NCI-H1694 (cell line): ENCODE measurements around the gene TAL2.

Experiments
- DNase-seq: peaks from one replicate; lab custom pipeline; 2025; lab: John Stamatoyannopoulos, UW

TAL2 gene

GRCh38 chr9:105662184-105663104 lies at the start of gene TAL2:
TSS of gene TAL2 (plus strand) at chr9:105662457. CDS start at chr9:105662497, 40 bp downstream.
- no peak for DNase-seq

- peak; percentile 18 for DNase-seq
Measured at GRCh38 chr9:105621001-105621400, 41.3 kb upstream of the TAL2 start.

GRCh38 chr9:105625088-105625487 lies 37.2 kb upstream of the TAL2 start:
- no peak for DNase-seq

GRCh38 chr9:105632807-105633206 lies 29.4 kb upstream of the TAL2 start:
- DNase-seq, result no peak

DNA sequence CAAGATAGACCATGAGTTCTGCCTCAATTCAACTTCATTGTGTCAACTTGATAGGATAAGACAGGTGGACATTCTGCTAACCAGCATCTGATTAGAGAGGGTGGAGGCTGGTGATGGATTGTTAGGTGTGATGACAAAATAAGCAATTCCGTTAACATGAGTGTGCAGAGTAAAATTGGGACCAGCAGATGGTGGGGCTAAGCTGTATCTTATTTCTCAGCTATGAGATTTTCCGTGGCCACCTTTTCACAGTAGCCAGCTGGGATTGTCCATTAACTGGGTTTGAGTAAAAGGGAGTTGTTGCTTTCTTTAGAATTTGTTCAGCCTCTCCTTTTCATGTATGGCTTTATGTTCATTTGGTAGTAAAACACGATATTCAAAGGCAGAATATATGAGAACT lies 28.8 kb upstream of the TAL2 start:
- no peak for DNase-seq

- DNase-seq, result no peak
Measured at GRCh38 chr9:105636331-105636730, 25.9 kb upstream of the TAL2 start.

DNA sequence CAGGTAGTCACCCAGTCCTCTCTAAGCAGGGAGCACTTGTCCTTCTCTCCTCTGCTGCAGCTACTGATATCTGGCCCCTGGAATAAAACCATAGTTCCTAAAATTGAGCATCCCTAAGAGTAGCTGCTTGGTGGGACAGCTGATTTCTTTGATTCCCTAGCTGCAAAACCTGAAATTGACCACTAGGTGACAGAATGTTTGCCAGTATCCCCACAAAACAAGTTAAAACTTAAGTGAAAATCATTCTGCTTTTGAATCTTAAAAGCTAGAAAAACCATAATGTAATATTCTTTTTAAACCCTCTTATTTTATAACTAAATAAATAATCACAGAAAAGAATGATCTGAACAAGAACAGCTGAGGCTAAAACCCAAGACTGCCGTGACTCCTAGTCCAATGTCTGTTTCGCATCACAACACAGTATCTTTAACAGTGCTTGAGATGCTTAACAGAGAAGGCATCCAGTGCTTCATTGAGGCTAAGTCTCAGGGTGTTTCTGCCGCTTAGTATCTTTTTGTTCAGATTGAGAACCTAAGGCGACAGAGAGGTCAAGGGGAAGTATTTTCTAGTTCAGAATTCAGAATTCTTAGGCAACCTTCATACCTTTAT lies 24.4 kb upstream of the TAL2 start:
- DNase-seq, result no peak

- no peak for DNase-seq
Measured at GRCh38 chr9:105639936-105640335, 22.3 kb upstream of the TAL2 start.

DNA sequence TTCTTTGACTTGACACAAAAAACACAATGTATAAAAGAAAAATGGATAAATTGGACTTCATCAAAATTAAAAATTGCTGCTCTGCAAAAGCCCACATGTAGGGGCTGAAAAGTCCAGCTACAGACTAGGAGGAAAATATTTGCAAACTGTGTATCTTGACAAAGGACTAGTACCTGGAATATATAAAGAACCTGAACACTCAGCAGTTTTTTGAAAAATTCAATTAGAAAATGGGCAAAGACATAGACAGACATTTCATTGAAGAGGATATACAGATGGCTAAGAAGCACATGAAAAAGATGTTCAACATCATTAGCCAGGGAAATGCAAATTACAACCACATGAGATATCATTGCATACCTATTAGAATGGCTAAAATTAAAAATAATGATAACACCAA lies 18.5 kb upstream of the TAL2 start:
- DNase-seq, result no peak

GRCh38 chr9:105646879-105647594 lies 15.2 kb upstream of the TAL2 start:
- DNase-seq, result no peak

DNA sequence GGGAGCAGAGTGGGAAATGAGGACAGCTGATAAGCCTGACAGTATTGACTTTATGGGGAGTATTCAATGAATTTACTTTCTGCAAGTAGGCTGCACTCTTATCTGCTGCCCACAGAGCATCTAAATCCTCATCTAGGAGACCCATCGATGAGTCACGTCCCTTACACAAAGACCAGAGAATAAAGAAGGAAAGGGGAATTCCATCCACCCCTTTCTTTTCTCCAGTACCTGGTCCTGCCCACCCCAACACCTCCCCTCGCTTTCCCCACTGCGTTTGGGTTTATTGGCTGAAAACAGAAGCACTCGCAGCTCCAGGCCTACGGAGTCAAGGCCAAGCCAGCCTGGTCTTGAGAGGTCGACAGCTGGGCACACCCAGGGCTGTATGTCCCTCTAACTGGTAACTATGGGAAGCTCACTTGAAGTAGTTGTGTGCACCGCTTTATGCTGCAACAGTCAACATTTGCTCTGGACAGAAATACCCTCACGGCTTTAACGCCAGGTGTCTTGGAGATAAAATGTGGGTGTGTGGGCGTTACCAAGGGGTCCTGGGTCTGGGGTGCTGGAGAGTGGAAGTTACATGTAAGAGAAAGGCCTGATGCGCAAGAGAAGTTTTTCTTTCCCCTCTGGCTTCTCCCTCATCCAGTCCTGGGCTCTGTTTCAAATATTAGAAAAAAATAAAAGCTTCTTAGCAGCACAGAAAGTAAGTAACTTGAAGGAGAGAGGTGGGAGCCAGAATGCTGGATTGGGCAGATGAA lies 14.5 kb upstream of the TAL2 start:
- no peak for DNase-seq

GRCh38 chr9:105651806-105652205 lies 10.5 kb upstream of the TAL2 start:
- DNase-seq, result no peak

GRCh38 chr9:105656131-105656921 lies 5.9 kb upstream of the TAL2 start:
- no peak for DNase-seq

- DNase-seq, result no peak
Measured at GRCh38 chr9:105658351-105658750, 3.9 kb upstream of the TAL2 start.

DNA sequence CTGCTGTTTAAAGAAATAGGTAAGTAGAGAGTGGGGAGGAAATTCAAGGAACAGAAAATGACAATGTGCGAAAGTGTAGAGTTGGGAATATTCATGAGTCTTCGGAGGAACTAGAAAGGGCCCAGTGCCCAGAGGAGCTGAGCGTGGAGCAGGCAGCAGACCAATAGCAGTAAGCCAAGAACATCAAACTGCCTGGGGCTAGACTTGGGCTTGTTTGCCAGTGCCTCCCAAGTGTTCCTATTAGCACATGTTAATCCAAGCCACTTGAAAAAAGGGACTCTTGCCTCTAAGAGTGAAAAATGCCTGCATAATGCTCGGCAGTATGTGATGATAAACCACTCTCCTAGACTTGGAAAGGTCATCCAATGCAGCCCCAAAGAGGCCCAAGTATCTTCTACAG lies 1.2 kb upstream of the TAL2 start:
- DNase-seq, result no peak

GRCh38 chr9:105663914-105664313 lies 1.7 kb downstream of the TAL2 start:
- DNase-seq, result no peak

DNA sequence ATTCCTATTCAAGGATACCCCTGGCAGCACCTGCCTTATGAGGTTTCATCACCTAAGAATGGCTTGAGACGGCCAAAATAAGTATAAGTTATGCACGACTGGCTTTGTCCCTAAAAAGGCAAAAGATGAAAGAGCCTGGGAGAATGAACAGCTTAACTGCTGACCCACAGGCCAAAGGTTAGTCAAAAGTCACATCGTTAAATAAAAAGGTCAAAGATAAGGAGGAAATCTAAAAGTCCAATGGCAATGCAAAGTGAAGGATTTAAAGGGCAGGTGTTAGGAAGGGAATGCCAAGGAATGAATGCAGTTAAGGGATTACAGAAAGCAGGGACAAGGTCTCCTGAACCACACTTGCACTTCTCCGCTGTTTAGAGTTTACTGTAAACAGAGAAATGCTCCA lies 5.6 kb downstream of the TAL2 start:
- DNase-seq, result no peak

DNA sequence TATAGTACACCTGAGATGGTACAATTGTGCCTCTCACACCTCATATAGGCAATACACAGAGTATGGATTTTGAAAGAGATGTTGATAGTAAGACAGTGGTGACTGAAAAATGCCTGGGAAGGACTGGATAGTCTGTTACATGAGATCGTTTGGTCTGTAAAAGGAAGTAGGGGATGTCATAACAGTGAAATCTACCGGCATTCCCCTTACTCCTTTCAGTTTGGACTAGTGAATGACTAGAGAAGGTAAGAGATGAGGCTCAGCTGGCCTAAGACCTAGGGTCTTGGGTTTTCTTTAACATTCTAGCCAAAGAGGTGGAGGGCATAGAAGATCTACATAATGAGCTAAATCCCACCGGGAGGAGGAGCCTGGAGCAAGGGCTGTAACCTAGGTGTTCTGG lies 8.1 kb downstream of the TAL2 start:
- no peak for DNase-seq

- no peak for DNase-seq
Measured at GRCh38 chr9:105670775-105671174, 8.5 kb downstream of the TAL2 start.

- no peak for DNase-seq
Measured at GRCh38 chr9:105672711-105673234, 10.5 kb downstream of the TAL2 start.

GRCh38 chr9:105673850-105674387 lies 11.7 kb downstream of the TAL2 start:
- DNase-seq, result no peak
